ENCODE data around the gene NAA20.

GRCh38 chr20:20022498-20022897 is 5.3 kb downstream of the NAA20 start:
- TF ChIP-seq EZH2 (IDR thresholded peaks at IDR 0.05; ENCODE audit: borderline replicate concordance, low read length): no peak
- no peak for TF ChIP-seq CTCF (conservative IDR thresholded peaks at IDR 0.05 in 1 of 2, IDR thresholded peaks at IDR 0.05 in 1 of 2; ENCODE audit: extremely low read depth in 1 of 2, insufficient read depth in 1 of 2, low read depth in 1 of 2, low read length in 2 of 2)
